ENCODE measurements around the gene RNF213.

DNA sequence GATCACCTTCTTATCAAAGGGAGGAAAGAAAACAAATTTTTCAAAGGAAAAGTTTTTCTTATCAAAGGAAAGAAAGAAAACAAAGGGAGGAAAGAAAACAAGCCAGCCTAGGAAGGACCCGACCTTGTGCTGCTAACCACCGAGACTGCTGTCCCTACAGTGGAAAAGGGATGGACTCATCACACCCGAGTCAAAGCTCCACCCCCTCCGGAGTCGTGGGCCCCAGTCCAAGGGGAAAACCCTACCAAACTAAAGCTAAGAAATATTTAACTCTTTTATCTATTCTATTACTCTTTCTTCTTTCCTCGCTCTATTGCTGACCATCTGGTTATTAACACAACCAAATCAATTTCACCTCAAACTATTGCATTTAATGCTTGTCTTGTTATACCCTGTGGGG lies 148.2 kb downstream of the RNF213 start:
- TF ChIP-seq, protein P1, sequence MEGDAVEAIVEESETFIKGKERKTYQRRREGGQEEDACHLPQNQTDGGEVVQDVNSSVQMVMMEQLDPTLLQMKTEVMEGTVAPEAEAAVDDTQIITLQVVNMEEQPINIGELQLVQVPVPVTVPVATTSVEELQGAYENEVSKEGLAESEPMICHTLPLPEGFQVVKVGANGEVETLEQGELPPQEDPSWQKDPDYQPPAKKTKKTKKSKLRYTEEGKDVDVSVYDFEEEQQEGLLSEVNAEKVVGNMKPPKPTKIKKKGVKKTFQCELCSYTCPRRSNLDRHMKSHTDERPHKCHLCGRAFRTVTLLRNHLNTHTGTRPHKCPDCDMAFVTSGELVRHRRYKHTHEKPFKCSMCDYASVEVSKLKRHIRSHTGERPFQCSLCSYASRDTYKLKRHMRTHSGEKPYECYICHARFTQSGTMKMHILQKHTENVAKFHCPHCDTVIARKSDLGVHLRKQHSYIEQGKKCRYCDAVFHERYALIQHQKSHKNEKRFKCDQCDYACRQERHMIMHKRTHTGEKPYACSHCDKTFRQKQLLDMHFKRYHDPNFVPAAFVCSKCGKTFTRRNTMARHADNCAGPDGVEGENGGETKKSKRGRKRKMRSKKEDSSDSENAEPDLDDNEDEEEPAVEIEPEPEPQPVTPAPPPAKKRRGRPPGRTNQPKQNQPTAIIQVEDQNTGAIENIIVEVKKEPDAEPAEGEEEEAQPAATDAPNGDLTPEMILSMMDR (IDR thresholded peaks at IDR 0.05 in 2 of 3, conservative IDR thresholded peaks at IDR 0.05 in 1 of 3; ENCODE audit: borderline replicate concordance in 1 of 3, insufficient read depth in 1 of 3, low read depth in 2 of 3, low read length in 2 of 3): no peak
- TF ChIP-seq POLR2A (IDR thresholded peaks at IDR 0.05; ENCODE audit: borderline replicate concordance, extremely low read depth, insufficient read depth, insufficient read length) (no peak), TCF7L2 (IDR thresholded peaks at IDR 0.05; ENCODE audit: borderline replicate concordance, extremely low read depth, insufficient read depth, insufficient read length) (no peak), SIN3A (IDR thresholded peaks at IDR 0.05; ENCODE audit: low read depth) (no peak), ZNF274 (IDR thresholded peaks at IDR 0.05; ENCODE audit: low read depth, low read length) (no peak), EGR1 (IDR thresholded peaks at IDR 0.05; ENCODE audit: low read depth) (no peak), POLR2AphosphoS5 (IDR thresholded peaks at IDR 0.05; ENCODE audit: low read depth, low read length) (no peak), RAD21 (IDR thresholded peaks at IDR 0.05; ENCODE audit: low read depth) (no peak), JUND (IDR thresholded peaks at IDR 0.05) (no peak), EZH2phosphoT487 (IDR thresholded peaks at IDR 0.05; ENCODE audit: borderline replicate concordance) (no peak), EZH2 (IDR thresholded peaks at IDR 0.05) (no peak)
- TF ChIP-seq, protein P2, sequence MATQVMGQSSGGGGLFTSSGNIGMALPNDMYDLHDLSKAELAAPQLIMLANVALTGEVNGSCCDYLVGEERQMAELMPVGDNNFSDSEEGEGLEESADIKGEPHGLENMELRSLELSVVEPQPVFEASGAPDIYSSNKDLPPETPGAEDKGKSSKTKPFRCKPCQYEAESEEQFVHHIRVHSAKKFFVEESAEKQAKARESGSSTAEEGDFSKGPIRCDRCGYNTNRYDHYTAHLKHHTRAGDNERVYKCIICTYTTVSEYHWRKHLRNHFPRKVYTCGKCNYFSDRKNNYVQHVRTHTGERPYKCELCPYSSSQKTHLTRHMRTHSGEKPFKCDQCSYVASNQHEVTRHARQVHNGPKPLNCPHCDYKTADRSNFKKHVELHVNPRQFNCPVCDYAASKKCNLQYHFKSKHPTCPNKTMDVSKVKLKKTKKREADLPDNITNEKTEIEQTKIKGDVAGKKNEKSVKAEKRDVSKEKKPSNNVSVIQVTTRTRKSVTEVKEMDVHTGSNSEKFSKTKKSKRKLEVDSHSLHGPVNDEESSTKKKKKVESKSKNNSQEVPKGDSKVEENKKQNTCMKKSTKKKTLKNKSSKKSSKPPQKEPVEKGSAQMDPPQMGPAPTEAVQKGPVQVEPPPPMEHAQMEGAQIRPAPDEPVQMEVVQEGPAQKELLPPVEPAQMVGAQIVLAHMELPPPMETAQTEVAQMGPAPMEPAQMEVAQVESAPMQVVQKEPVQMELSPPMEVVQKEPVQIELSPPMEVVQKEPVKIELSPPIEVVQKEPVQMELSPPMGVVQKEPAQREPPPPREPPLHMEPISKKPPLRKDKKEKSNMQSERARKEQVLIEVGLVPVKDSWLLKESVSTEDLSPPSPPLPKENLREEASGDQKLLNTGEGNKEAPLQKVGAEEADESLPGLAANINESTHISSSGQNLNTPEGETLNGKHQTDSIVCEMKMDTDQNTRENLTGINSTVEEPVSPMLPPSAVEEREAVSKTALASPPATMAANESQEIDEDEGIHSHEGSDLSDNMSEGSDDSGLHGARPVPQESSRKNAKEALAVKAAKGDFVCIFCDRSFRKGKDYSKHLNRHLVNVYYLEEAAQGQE (IDR thresholded peaks at IDR 0.05; ENCODE audit: low read depth): no peak
- TF ChIP-seq, protein P3, sequence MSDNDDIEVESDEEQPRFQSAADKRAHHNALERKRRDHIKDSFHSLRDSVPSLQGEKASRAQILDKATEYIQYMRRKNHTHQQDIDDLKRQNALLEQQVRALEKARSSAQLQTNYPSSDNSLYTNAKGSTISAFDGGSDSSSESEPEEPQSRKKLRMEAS (IDR thresholded peaks at IDR 0.05): no peak
